ENCODE measurements around the gene PTPN14. TPM values are rescaled to one million over a fixed set of nuclear protein-coding genes. Genes with fewer than 3 reads are reported as not detected.

The PTPN14 gene
- polyA plus RNA-seq, 3 donors: 2.0 to 8.8 (median 7.3) TPM

- 86 to 96% (median 88%) methylated on average over 3 of the region's 3 CpGs for WGBS, 3 donors
- no peak overlapping the region for H3K27ac ChIP-seq (ENCODE audit: low read depth, low read length)
These were observed 81.3 kb downstream of the PTPN14 start for GRCh38 chr1:214470132-214470531.

GRCh38 chr1:214469290-214469689, 82.1 kb downstream of the PTPN14 start:
- 88 to 97% (median 95%) methylated on average over 1 of the region's 1 CpG for WGBS, 3 donors
- H3K27ac ChIP-seq (ENCODE audit: low read depth, low read length): no peak overlapping the region

GRCh38 chr1:214467078-214467585, 84.3 kb downstream of the PTPN14 start:
- 40 to 89% (median 89%) methylated on average over 1 of the region's 1 CpG for WGBS, 3 donors
- H3K27ac ChIP-seq (ENCODE audit: low read depth, low read length): no peak overlapping the region

- H3K27ac ChIP-seq (ENCODE audit: low read depth, low read length): no peak overlapping the region
These were observed 84.9 kb downstream of the PTPN14 start for GRCh38 chr1:214466403-214467077.

GRCh38 chr1:214464445-214465287, 86.7 kb downstream of the PTPN14 start:
- whole genome bisulfite sequencing, 3 donors: 89 to 92% (median 91%) methylated on average over 30 of the region's 30 CpGs
- H3K27ac ChIP-seq (ENCODE audit: low read depth, low read length): no peak overlapping the region

More at GRCh38 chr1:214466403-214467077, 84.9 kb downstream of the PTPN14 start:
- 33 to 74% (median 71%) methylated on average over 3 of the region's 3 CpGs for WGBS, 3 donors

- no peak overlapping the region for H3K27ac ChIP-seq (ENCODE audit: low read depth, low read length)
- WGBS, 3 donors: 72 to 84% (median 73%) methylated on average over 2 of the region's 2 CpGs
These were observed 87.8 kb downstream of the PTPN14 start for GRCh38 chr1:214463596-214463995.

- 90 to 100% (median 97%) methylated on average over 2 of the region's 2 CpGs for WGBS, 3 donors
- H3K27ac ChIP-seq (ENCODE audit: low read depth, low read length): no peak overlapping the region
These were observed 88.5 kb downstream of the PTPN14 start for GRCh38 chr1:214462882-214463281.

- no peak overlapping the region for H3K27ac ChIP-seq (ENCODE audit: low read depth, low read length)
- 95 to 97% (median 95%) methylated on average over 4 of the region's 4 CpGs for WGBS, 3 donors
These were observed 90.1 kb downstream of the PTPN14 start for GRCh38 chr1:214461305-214461704.

GRCh38 chr1:214460304-214460916, 91.0 kb downstream of the PTPN14 start:
- WGBS, 3 donors: 48 to 68% (median 48%) methylated on average over 2 of the region's 2 CpGs
- no peak overlapping the region for H3K27ac ChIP-seq (ENCODE audit: low read depth, low read length)

- 68 to 91% (median 88%) methylated on average over 3 of the region's 3 CpGs for WGBS, 3 donors
- H3K27ac ChIP-seq (ENCODE audit: low read depth, low read length): no peak overlapping the region
These were observed 91.5 kb downstream of the PTPN14 start for GRCh38 chr1:214459895-214460294.

GRCh38 chr1:214458541-214458940, 92.9 kb downstream of the PTPN14 start:
- 63 to 77% (median 75%) methylated on average over 1 of the region's 1 CpG for WGBS, 3 donors
- H3K27ac ChIP-seq (ENCODE audit: low read depth, low read length): no peak overlapping the region

GRCh38 chr1:214455971-214456867, 95.2 kb downstream of the PTPN14 start:
- 90 to 95% (median 94%) methylated on average over 6 of the region's 6 CpGs for WGBS, 3 donors
- H3K27ac ChIP-seq (ENCODE audit: low read depth, low read length): no peak overlapping the region

- no peak overlapping the region for H3K27ac ChIP-seq (ENCODE audit: low read depth, low read length)
- 50 to 84% (median 57%) methylated on average over 3 of the region's 3 CpGs for WGBS, 3 donors
These were observed 95.9 kb downstream of the PTPN14 start for GRCh38 chr1:214455479-214455878.

- no peak overlapping the region for H3K27ac ChIP-seq (ENCODE audit: low read depth, low read length)
- WGBS, 3 donors: 23 to 44% (median 32%) methylated on average over 3 of the region's 3 CpGs
These were observed 96.6 kb downstream of the PTPN14 start for GRCh38 chr1:214454569-214455396.

GRCh38 chr1:214453109-214453722, 98.2 kb downstream of the PTPN14 start:
- H3K27ac ChIP-seq (ENCODE audit: low read depth, low read length): no peak overlapping the region
- 95 to 99% (median 99%) methylated on average over 3 of the region's 3 CpGs for WGBS, 3 donors

GRCh38 chr1:214452152-214452784, 99.1 kb downstream of the PTPN14 start:
- 80 to 89% (median 82%) methylated on average over 10 of the region's 10 CpGs for WGBS, 3 donors
- no peak overlapping the region for H3K27ac ChIP-seq (ENCODE audit: low read depth, low read length)

Data from adipose tissue (tissue), 3 donors.